Measurements from ENCODE around the gene FOXL3.

The FOXL3 gene

GRCh38 chr7:293681-294439 is 3.9 kb downstream of the FOXL3 start:
- H3K9ac ChIP-seq (ENCODE audit: low read length): no peak overlapping the region
- no peaks in the 10 kb centered on the region for H3K27me3 ChIP-seq (ENCODE audit: low read length)
- no peak overlapping the region for H3K4me2 ChIP-seq (ENCODE audit: low read depth, low read length, poor library complexity, severe bottlenecking)
- TF ChIP-seq, protein P1, sequence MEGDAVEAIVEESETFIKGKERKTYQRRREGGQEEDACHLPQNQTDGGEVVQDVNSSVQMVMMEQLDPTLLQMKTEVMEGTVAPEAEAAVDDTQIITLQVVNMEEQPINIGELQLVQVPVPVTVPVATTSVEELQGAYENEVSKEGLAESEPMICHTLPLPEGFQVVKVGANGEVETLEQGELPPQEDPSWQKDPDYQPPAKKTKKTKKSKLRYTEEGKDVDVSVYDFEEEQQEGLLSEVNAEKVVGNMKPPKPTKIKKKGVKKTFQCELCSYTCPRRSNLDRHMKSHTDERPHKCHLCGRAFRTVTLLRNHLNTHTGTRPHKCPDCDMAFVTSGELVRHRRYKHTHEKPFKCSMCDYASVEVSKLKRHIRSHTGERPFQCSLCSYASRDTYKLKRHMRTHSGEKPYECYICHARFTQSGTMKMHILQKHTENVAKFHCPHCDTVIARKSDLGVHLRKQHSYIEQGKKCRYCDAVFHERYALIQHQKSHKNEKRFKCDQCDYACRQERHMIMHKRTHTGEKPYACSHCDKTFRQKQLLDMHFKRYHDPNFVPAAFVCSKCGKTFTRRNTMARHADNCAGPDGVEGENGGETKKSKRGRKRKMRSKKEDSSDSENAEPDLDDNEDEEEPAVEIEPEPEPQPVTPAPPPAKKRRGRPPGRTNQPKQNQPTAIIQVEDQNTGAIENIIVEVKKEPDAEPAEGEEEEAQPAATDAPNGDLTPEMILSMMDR (IDR thresholded peaks at IDR 0.05; ENCODE audit: insufficient read depth, low read length, poor library complexity, severe bottlenecking): no peak
- TF ChIP-seq EZH2phosphoT487 (conservative IDR thresholded peaks at IDR 0.05; ENCODE audit: low read length): no peak
- no peak overlapping the region for H3K4me3 ChIP-seq (ENCODE audit: insufficient read depth, low read length, poor library complexity, severe bottlenecking)
- H3K36me3 ChIP-seq (ENCODE audit: low read length): no peaks in the 10 kb centered on the region
- no peaks in the 10 kb centered on the region for H3F3A ChIP-seq (ENCODE audit: insufficient read depth)
- no peaks in the 10 kb centered on the region for H3K79me2 ChIP-seq (ENCODE audit: insufficient read depth, low read length)
- H3K9me2 ChIP-seq (replicated peaks; ENCODE audit: insufficient read depth, low read length): no peaks in the 10 kb centered on the region
- H3K9me3 ChIP-seq (ENCODE audit: insufficient read depth, low read length): no peaks in the 10 kb centered on the region
- no peak overlapping the region for H2AFZ ChIP-seq (ENCODE audit: low read depth, low read length, severe bottlenecking)
- no peaks in the 10 kb centered on the region for H4K20me1 ChIP-seq (ENCODE audit: low read depth, low read length)
- H3K27ac ChIP-seq (ENCODE audit: low read depth, low read length): no peak overlapping the region

DNA sequence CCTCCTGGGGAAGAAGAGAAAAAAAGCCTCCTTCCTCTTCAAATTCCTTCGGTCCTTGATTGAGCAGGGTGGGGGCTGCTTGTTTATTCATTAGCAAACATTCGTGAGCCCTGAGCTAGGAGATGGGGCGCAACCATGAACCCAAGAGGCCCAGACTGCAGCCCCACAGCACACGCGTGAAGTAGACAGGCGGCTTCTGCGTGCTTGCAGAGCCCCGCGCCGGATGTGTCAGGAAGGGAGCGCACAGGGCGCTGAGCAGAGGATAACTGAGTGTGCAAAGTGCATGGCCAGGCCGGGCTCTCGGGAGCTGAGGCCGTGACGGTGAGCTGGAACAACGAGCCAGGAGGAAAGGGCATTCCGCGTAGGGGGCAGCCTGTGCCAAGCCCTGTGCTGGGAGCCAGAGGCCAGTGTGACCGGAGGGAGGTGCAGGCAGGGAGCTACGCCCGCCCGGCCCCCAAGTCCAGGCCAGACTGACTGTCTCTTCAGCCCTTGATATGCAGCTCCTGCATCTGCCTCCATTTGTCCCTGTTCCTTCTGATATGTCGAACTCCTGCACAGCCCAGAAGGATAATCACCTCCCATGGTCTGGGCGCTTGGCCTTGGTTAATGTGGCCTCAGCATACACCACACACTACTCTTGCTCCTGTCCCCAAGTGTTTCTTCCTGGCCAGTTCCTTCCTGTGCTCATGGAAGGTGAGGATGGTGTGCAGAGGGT is 4.6 kb downstream of the FOXL3 start:
- Histone ChIP-seq H3K9me3 (ENCODE audit: insufficient read depth, low read length) (no peaks in the 10 kb centered on the region), H3K9me2 (replicated peaks; ENCODE audit: insufficient read depth, low read length) (no peaks in the 10 kb centered on the region), H3K9ac (ENCODE audit: low read length) (no peak overlapping the region), H2AFZ (ENCODE audit: low read depth, low read length, severe bottlenecking) (no peak overlapping the region), H3K27me3 (ENCODE audit: low read length) (no peaks in the 10 kb centered on the region), H3K4me2 (ENCODE audit: low read depth, low read length, poor library complexity, severe bottlenecking) (no peak overlapping the region), H3K79me2 (ENCODE audit: insufficient read depth, low read length) (no peaks in the 10 kb centered on the region), H3F3A (ENCODE audit: insufficient read depth) (no peaks in the 10 kb centered on the region), H3K27ac (ENCODE audit: low read depth, low read length) (no peak overlapping the region), H3K4me3 (ENCODE audit: insufficient read depth, low read length, poor library complexity, severe bottlenecking) (no peak overlapping the region), H3K36me3 (ENCODE audit: low read length) (no peaks in the 10 kb centered on the region), H4K20me1 (ENCODE audit: low read depth, low read length) (no peaks in the 10 kb centered on the region)
- TF ChIP-seq, protein P1 (IDR thresholded peaks at IDR 0.05; ENCODE audit: insufficient read depth, low read length, poor library complexity, severe bottlenecking): no peak
- no peak for TF ChIP-seq EZH2phosphoT487 (conservative IDR thresholded peaks at IDR 0.05; ENCODE audit: low read length)

DNA sequence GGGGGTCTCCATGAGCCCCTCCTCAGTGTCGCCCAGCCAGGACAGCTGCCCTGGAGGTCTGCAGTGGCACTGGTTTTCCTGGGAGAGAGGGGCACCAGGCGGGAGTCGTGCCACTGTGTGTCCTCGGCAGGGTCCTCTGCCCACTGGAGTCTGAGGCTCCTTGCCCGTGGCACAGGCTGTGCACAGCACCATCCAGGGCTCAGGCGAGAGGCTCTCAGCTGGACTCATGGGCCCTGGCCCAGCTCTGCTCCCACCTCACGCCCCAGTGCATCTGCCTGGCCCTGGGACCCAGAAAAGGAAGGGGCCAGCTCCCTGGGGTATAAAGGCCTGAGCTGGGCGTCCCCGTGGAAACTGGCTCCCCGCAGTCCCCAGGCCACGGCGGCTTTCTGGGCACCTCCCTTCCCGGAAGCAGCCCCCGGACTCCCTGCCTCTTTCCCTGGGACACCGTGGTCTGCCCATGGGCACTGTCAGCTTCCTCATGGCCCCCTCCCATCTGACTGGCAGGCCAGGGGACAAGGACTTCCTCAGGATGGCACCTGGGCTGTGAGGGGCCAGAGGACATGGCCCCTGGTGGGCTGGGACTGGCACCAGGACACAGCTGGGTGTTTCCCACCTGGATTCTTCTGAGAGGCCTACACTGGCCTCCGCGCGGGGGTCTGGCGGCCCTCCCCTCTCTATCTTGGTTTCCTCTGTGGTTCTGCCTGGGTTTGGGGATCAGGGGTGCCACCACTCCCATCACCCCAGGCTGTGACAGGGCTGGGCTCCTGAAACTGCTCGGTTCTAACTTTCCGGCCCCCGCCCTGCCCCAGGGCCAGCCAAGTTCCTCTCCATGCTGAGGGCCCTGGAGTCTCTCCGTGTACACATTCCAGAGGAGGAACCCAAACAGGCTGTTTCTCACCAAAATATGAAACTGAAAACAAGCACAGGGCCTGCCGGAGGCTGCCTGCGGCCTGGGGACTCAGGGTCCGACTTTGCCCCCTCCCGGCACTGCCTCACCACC is 5.5 kb downstream of the FOXL3 start:
- H3K4me2 ChIP-seq (ENCODE audit: low read depth, low read length, poor library complexity, severe bottlenecking): no peak overlapping the region
- H3K9me2 ChIP-seq (replicated peaks; ENCODE audit: insufficient read depth, low read length): no peaks in the 10 kb centered on the region
- no peak overlapping the region for H3K9ac ChIP-seq (ENCODE audit: low read length)
- no peaks in the 10 kb centered on the region for H3K9me3 ChIP-seq (ENCODE audit: insufficient read depth, low read length)
- H3K79me2 ChIP-seq (ENCODE audit: insufficient read depth, low read length): no peaks in the 10 kb centered on the region
- H2AFZ ChIP-seq (ENCODE audit: low read depth, low read length, severe bottlenecking): no peak overlapping the region
- no peaks in the 10 kb centered on the region for H3K36me3 ChIP-seq (ENCODE audit: low read length)
- H3K27ac ChIP-seq (ENCODE audit: low read depth, low read length): no peak overlapping the region
- H4K20me1 ChIP-seq (ENCODE audit: low read depth, low read length): no peaks in the 10 kb centered on the region
- TF ChIP-seq, protein P1 (IDR thresholded peaks at IDR 0.05; ENCODE audit: insufficient read depth, low read length, poor library complexity, severe bottlenecking): no peak
- no peak for TF ChIP-seq EZH2phosphoT487 (conservative IDR thresholded peaks at IDR 0.05; ENCODE audit: low read length)
- no peak overlapping the region for H3K4me3 ChIP-seq (ENCODE audit: insufficient read depth, low read length, poor library complexity, severe bottlenecking)
- H3K27me3 ChIP-seq (ENCODE audit: low read length): no peaks in the 10 kb centered on the region
- no peaks in the 10 kb centered on the region for H3F3A ChIP-seq (ENCODE audit: insufficient read depth)

Measured in SU-DHL-6 (cell line).